ENCODE results near the gene STIP1. TPM values are rescaled to one million over a fixed set of nuclear protein-coding genes. Genes with fewer than 3 reads are reported as not detected.

The STIP1 gene
- total and polyA plus RNA-seq, 10 of the 15 experiments (the other 5 are each of a cell fraction or from before 2014, with no cell fraction given) = 25.2 to 291 (median 191) TPM

DNA sequence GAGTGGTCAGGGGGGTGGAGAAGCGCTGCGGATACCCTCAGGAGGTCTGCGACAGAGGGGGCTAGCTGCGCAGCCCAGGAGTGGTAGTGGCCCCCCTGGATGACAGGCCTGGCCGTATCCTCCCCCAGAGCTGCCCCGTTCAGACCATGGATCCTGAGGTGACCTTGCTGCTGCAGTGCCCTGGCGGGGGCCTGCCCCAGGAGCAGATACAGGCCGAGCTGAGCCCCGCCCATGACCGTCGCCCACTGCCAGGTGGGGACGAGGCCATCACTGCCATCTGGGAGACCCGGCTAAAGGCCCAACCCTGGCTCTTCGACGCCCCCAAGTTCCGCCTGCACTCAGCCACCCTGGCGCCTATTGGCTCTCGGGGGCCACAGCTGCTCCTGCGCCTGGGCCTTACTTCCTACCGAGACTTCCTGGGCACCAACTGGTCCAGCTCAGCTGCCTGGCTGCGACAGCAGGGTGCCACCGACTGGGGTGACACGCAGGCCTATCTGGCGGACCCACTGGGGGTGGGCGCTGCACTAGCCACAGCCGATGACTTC, 40.6 kb downstream of the STIP1 start:
- Histone ChIP-seq H3K4me3 (peak overlapping the region; percentile 90), H3K4me1 (ENCODE audit: control insufficient read depth, insufficient read depth, low read length) (peaks cover 20% of the 10 kb centered on the region), H3K9me3 (replicated peaks; ENCODE audit: control insufficient read depth, insufficient read depth, low read length) (no peaks in the 10 kb centered on the region), H3K36me3 (ENCODE audit: control insufficient read depth in 2 of 2, insufficient read depth in 2 of 2, low read length in 1 of 2) (peaks cover 9% of the 10 kb centered on the region in 2 experiments), H3K9ac (ENCODE audit: control insufficient read depth, insufficient read depth, low read length) (peak overlapping the region; percentile 98), H3K27me3 (replicated peaks in 1 of 2; ENCODE audit: control insufficient read depth in 2 of 2, insufficient read depth in 2 of 2, low read length in 1 of 2) (no peaks in the 10 kb centered on the region), H4K20me1 (ENCODE audit: control insufficient read depth, insufficient read depth) (no peaks in the 10 kb centered on the region), H3K79me2 (ENCODE audit: control insufficient read depth, insufficient read depth, low read length) (peaks cover 38% of the 10 kb centered on the region), H3K4me2 (ENCODE audit: control insufficient read depth, insufficient read depth) (peak overlapping the region; percentile 98), H3K27ac (ENCODE audit: control insufficient read depth, insufficient read depth) (peak overlapping the region; percentile 96), H2AFZ (ENCODE audit: control insufficient read depth, low read depth, low read length) (peak overlapping the region; percentile 54)
- BruUV-seq (replicated peaks) = TSS peak; percentile 72
- SMC1A ChIA-PET (ENCODE audit: uncharacterized antibody, unreplicated experiment) = interaction anchor here (1.0 to 5.4 kb wide), 7 partner anchors 10 to 75 kb away, joined by 3 to 56 read pairs (median 3); partner anchors contain the start of genes FERMT3 and FKBP2
- POLR2A ChIA-PET = interaction anchor here (0.5 to 9.7 kb wide), 18 partner anchors 9 to 112 kb away, joined by 3 to 85 read pairs (median 6); partner anchors contain the start of genes BAD, FERMT3, FKBP2 and PPP1R14B
- intact Hi-C loops (cut with micrococcal nuclease; ENCODE audit: unreplicated experiment) (no loop called here), in situ Hi-C loops (cut with MboI) (loop anchor here (25.0 kb wide), 1 partner anchor 1636 kb away; the partner anchor contains the start of genes CFL1, EFEMP2 and MUS81)
- 1% methylated on average over 26 of the region's 26 CpGs for WGBS (ENCODE audit: insufficient coverage, insufficient replicate concordance, low lambda C conversion rate, missing lambda C conversion rate)
- DNase-seq (ENCODE audit: low read depth, low spot score) (no peak), ATAC-seq (peak; percentile 67), FAIRE-seq (peak; percentile 84)
- CTCF ChIA-PET = interaction anchor here (0.5 to 5.0 kb wide), 13 partner anchors 12 to 78 kb away, joined by 3 to 59 read pairs (median 4); partner anchors contain the start of genes FERMT3 and FKBP2
- RAD21 ChIA-PET (ENCODE audit: unreplicated experiment) = interaction anchor here (0.8 to 3.3 kb wide), 10 partner anchors 10 to 109 kb away, joined by 3 to 34 read pairs (median 4); partner anchors contain the start of genes BAD, FERMT3, FKBP2 and PRDX5
- TF ChIP-seq GATAD2B (conservative IDR thresholded peaks at IDR 0.05; ENCODE audit: low read depth) = peak; percentile 38; the same call in 1 of the 2 replicates
- peak; percentile 33 for TF ChIP-seq DPF2 (IDR thresholded peaks at IDR 0.05)
- TF ChIP-seq FOXM1 (IDR thresholded peaks at IDR 0.05; ENCODE audit: low read depth, low read length) = no peak
- TF ChIP-seq LARP7 (IDR thresholded peaks at IDR 0.05) = peak; percentile 75; the same call in 1 of the 2 replicates
- TF ChIP-seq NRF1 (conservative IDR thresholded peaks at IDR 0.05; ENCODE audit: low read depth, low read length) = no peak
- no peak for TF ChIP-seq YBX1 (IDR thresholded peaks at IDR 0.05)
- TF ChIP-seq MXI1 (IDR thresholded peaks at IDR 0.05; ENCODE audit: low read depth, low read length) = peak; percentile 57
- 0 out of 2 replicates have a peak, but pooled peaks have one; percentile 24 for TF ChIP-seq SPI1 (IDR thresholded peaks at IDR 0.05; ENCODE audit: borderline replicate concordance, insufficient read depth, low read depth, low read length)
- no peak for TF ChIP-seq BCL11A (IDR thresholded peaks at IDR 0.05; ENCODE audit: low read depth, low read length)
- TF ChIP-seq, protein P1, sequence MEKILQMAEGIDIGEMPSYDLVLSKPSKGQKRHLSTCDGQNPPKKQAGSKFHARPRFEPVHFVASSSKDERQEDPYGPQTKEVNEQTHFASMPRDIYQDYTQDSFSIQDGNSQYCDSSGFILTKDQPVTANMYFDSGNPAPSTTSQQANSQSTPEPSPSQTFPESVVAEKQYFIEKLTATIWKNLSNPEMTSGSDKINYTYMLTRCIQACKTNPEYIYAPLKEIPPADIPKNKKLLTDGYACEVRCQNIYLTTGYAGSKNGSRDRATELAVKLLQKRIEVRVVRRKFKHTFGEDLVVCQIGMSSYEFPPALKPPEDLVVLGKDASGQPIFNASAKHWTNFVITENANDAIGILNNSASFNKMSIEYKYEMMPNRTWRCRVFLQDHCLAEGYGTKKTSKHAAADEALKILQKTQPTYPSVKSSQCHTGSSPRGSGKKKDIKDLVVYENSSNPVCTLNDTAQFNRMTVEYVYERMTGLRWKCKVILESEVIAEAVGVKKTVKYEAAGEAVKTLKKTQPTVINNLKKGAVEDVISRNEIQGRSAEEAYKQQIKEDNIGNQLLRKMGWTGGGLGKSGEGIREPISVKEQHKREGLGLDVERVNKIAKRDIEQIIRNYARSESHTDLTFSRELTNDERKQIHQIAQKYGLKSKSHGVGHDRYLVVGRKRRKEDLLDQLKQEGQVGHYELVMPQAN (conservative IDR thresholded peaks at IDR 0.05) = peak; percentile 74
- TF ChIP-seq IKZF1 (conservative IDR thresholded peaks at IDR 0.05) = peak; percentile 48
- TF ChIP-seq SIN3A (IDR thresholded peaks at IDR 0.05; ENCODE audit: low read depth, low read length) = peak; percentile 67; the same call in 1 of the 2 replicates
- TF ChIP-seq CREB1 (IDR thresholded peaks at IDR 0.05; ENCODE audit: low read depth) = no peak
- TF ChIP-seq POLR2A (IDR thresholded peaks at IDR 0.05; ENCODE audit: low read depth, low read length) = peak; percentile 70
- TF ChIP-seq NFYB (IDR thresholded peaks at IDR 0.05; ENCODE audit: insufficient read depth, low read depth, low read length) = peak; percentile 68
- TF ChIP-seq NBN (IDR thresholded peaks at IDR 0.05) = 0 out of 2 replicates have a peak, but pooled peaks have one; percentile 28
- TF ChIP-seq TCF12 (IDR thresholded peaks at IDR 0.05; ENCODE audit: low read depth, low read length) = 0 out of 2 replicates have a peak, but pooled peaks have one; percentile 36
- peak; percentile 33 for TF ChIP-seq POLR2AphosphoS5 (IDR thresholded peaks at IDR 0.05; ENCODE audit: low read length)
- no peak for TF ChIP-seq SUPT20H (IDR thresholded peaks at IDR 0.05; ENCODE audit: borderline replicate concordance, control insufficient read depth, low read depth, low read length)
- TF ChIP-seq KDM1A (IDR thresholded peaks at IDR 0.05; ENCODE audit: borderline replicate concordance) = no peak
- TF ChIP-seq BHLHE40 (IDR thresholded peaks at IDR 0.05; ENCODE audit: borderline replicate concordance in 1 of 2, low read depth in 2 of 2, low read length in 1 of 2) = 0 out of 4 replicates have a peak, but pooled peaks of 1 of the 2 experiments have one; percentile 19
- TF ChIP-seq HDGF (IDR thresholded peaks at IDR 0.05) = peak; percentile 71; the same call in 1 of the 2 replicates
- TF ChIP-seq BMI1 (IDR thresholded peaks at IDR 0.05; ENCODE audit: borderline replicate concordance) = no peak

All from GM12878 (cell line).